ENCODE data around the gene SYNGAP1.

The SYNGAP1 gene

GRCh38 chr6:33412140-33413009 is 7.5 kb upstream of the SYNGAP1 start:
- no peak overlapping the region for H3K4me3 ChIP-seq (ENCODE audit: insufficient read depth, low read length, poor library complexity, severe bottlenecking)
- peaks cover 6% of the 10 kb centered on the region; the same call in 1 of the 2 replicates for H3K36me3 ChIP-seq (ENCODE audit: low read length)
- no peaks in the 10 kb centered on the region for H3K9me3 ChIP-seq (ENCODE audit: insufficient read depth, low read length)
- H2AFZ ChIP-seq (ENCODE audit: low read depth, low read length, severe bottlenecking), result no peak overlapping the region
- peaks cover 18% of the 10 kb centered on the region for H3K79me2 ChIP-seq (ENCODE audit: insufficient read depth, low read length)
- H3K9ac ChIP-seq (ENCODE audit: low read length), result no peak overlapping the region
- TF ChIP-seq CTCF (IDR thresholded peaks at IDR 0.05; ENCODE audit: insufficient read depth, low read length, poor library complexity, severe bottlenecking), result no peak
- no peak for TF ChIP-seq EZH2phosphoT487 (conservative IDR thresholded peaks at IDR 0.05; ENCODE audit: low read length)
- H4K20me1 ChIP-seq (ENCODE audit: low read depth, low read length), result no peaks in the 10 kb centered on the region
- H3K9me2 ChIP-seq (replicated peaks; ENCODE audit: insufficient read depth, low read length), result no peaks in the 10 kb centered on the region
- no peak overlapping the region; the same call in 1 of the 2 replicates for H3K27ac ChIP-seq (ENCODE audit: low read depth, low read length)
- no peak overlapping the region for H3K4me2 ChIP-seq (ENCODE audit: low read depth, low read length, poor library complexity, severe bottlenecking)
- H3F3A ChIP-seq (ENCODE audit: insufficient read depth), result peaks cover 59% of the 10 kb centered on the region
- no peaks in the 10 kb centered on the region for H3K27me3 ChIP-seq (ENCODE audit: low read length)

- H3K27ac ChIP-seq (ENCODE audit: low read depth, low read length), result no peak overlapping the region
- H3K79me2 ChIP-seq (ENCODE audit: insufficient read depth, low read length), result peaks cover 22% of the 10 kb centered on the region
- no peaks in the 10 kb centered on the region for H3K9me3 ChIP-seq (ENCODE audit: insufficient read depth, low read length)
- H3F3A ChIP-seq (ENCODE audit: insufficient read depth), result peaks cover 48% of the 10 kb centered on the region
- H3K9me2 ChIP-seq (replicated peaks; ENCODE audit: insufficient read depth, low read length), result no peaks in the 10 kb centered on the region
- no peak overlapping the region for H3K9ac ChIP-seq (ENCODE audit: low read length)
- no peak overlapping the region for H2AFZ ChIP-seq (ENCODE audit: low read depth, low read length, severe bottlenecking)
- H3K36me3 ChIP-seq (ENCODE audit: low read length), result peaks cover 1% of the 10 kb centered on the region; the same call in 1 of the 2 replicates
- H3K4me2 ChIP-seq (ENCODE audit: low read depth, low read length, poor library complexity, severe bottlenecking), result no peak overlapping the region
- no peaks in the 10 kb centered on the region for H4K20me1 ChIP-seq (ENCODE audit: low read depth, low read length)
- no peak overlapping the region for H3K4me3 ChIP-seq (ENCODE audit: insufficient read depth, low read length, poor library complexity, severe bottlenecking)
- no peak for TF ChIP-seq CTCF (IDR thresholded peaks at IDR 0.05; ENCODE audit: insufficient read depth, low read length, poor library complexity, severe bottlenecking)
- TF ChIP-seq EZH2phosphoT487 (conservative IDR thresholded peaks at IDR 0.05; ENCODE audit: low read length), result no peak
- no peaks in the 10 kb centered on the region for H3K27me3 ChIP-seq (ENCODE audit: low read length)
These were observed 6.4 kb upstream of the SYNGAP1 start for GRCh38 chr6:33413241-33414120.

GRCh38 chr6:33414592-33415271 is 5.1 kb upstream of the SYNGAP1 start:
- Histone ChIP-seq H3K9me3 (ENCODE audit: insufficient read depth, low read length) (no peaks in the 10 kb centered on the region), H4K20me1 (ENCODE audit: low read depth, low read length) (no peaks in the 10 kb centered on the region), H3K79me2 (ENCODE audit: insufficient read depth, low read length) (peaks cover 22% of the 10 kb centered on the region), H3K27me3 (ENCODE audit: low read length) (no peaks in the 10 kb centered on the region), H3K4me2 (ENCODE audit: low read depth, low read length, poor library complexity, severe bottlenecking) (no peak overlapping the region), H3K9ac (ENCODE audit: low read length) (no peak overlapping the region), H3K36me3 (ENCODE audit: low read length) (no peaks in the 10 kb centered on the region), H3F3A (ENCODE audit: insufficient read depth) (peaks cover 35% of the 10 kb centered on the region), H3K4me3 (ENCODE audit: insufficient read depth, low read length, poor library complexity, severe bottlenecking) (no peak overlapping the region), H3K27ac (ENCODE audit: low read depth, low read length) (no peak overlapping the region), H3K9me2 (replicated peaks; ENCODE audit: insufficient read depth, low read length) (no peaks in the 10 kb centered on the region), H2AFZ (ENCODE audit: low read depth, low read length, severe bottlenecking) (no peak overlapping the region)
- TF ChIP-seq CTCF (IDR thresholded peaks at IDR 0.05; ENCODE audit: insufficient read depth, low read length, poor library complexity, severe bottlenecking) (peak; percentile 92), EZH2phosphoT487 (conservative IDR thresholded peaks at IDR 0.05; ENCODE audit: low read length) (no peak)
